DOHH2 (cell line): ENCODE measurements around the gene NUDT3.

Experiments
- CTCF ChIP-seq: fragments of 200-600 bp; sonication (generic); IDR thresholded peaks from one replicate; pipeline ENCODE4 v1.5.1; 2014; ENCODE audit warnings: antibody characterized with exemption, mild to moderate bottlenecking, low read depth, low read length; ENCODE audit not compliant: poor library complexity, severe bottlenecking
- EZH2phosphoT487 ChIP-seq: fragments of 200-600 bp; sonication (generic); IDR thresholded peaks from 2 replicates; pipeline ENCODE4 v1.6.1; 2017; ENCODE audit warnings: borderline replicate concordance, mild to moderate bottlenecking, antibody characterized with exemption, low read length, moderate library complexity, mixed read lengths

GRCh38 chr6:34246249-34246562, 146.3 kb downstream of the NUDT3 start:
- no peak for TF ChIP-seq CTCF
- no peak for TF ChIP-seq EZH2phosphoT487
